Loucy (cell line): ENCODE data around the gene LRBA.

Experiments used
- H2AFZ ChIP-seq: fragments of 200-600 bp; sonication (generic); 2 replicates; pipeline ENCODE4 v1.6.0; 2016; ENCODE audit warnings: antibody characterized with exemption, mild to moderate bottlenecking, low read length, moderate library complexity
- H3F3A ChIP-seq: fragments of 200-600 bp; 2 replicates; pipeline ENCODE4 v1.6.0; 2016; ENCODE audit warnings: antibody characterized with exemption, low read depth, mild to moderate bottlenecking
- H3K27me3 ChIP-seq: fragments of 200-600 bp; sonication (generic); 2 replicates; pipeline ENCODE4 v1.6.1; 2014; ENCODE audit warnings: low read length, mild to moderate bottlenecking; ENCODE audit not compliant: insufficient read depth, poor library complexity, severe bottlenecking
- H3K36me3 ChIP-seq: fragments of 200-600 bp; sonication (generic); 2 replicates; pipeline ENCODE4 v1.6.1; 2016; ENCODE audit warnings: low read length; ENCODE audit not compliant: insufficient read depth
- H3K4me1 ChIP-seq: fragments of 200-600 bp; sonication (generic); 2 replicates; pipeline ENCODE4 v1.5.1; 2014; ENCODE audit warnings: low read length, mild to moderate bottlenecking; ENCODE audit not compliant: insufficient read depth, poor library complexity, severe bottlenecking
- H3K4me2 ChIP-seq: fragments of 200-600 bp; sonication (generic); 2 replicates; pipeline ENCODE4 v1.6.0; 2014; ENCODE audit warnings: antibody characterized with exemption, low read length, low read depth, mild to moderate bottlenecking; ENCODE audit not compliant: poor library complexity, severe bottlenecking
- H3K4me3 ChIP-seq: fragments of 200-600 bp; sonication (generic); 2 replicates; pipeline ENCODE4 v1.5.1; 2014; ENCODE audit warnings: low read length, mild to moderate bottlenecking, mixed read lengths; ENCODE audit not compliant: poor library complexity, severe bottlenecking
- H3K79me2 ChIP-seq: fragments of 200-600 bp; sonication (generic); 2 replicates; pipeline ENCODE4 v1.6.1; 2014; ENCODE audit warnings: low read length; ENCODE audit not compliant: insufficient read depth
- H3K9ac ChIP-seq: fragments of 200-600 bp; sonication (generic); 2 replicates; pipeline ENCODE4 v1.6.0; 2014; ENCODE audit warnings: mild to moderate bottlenecking, low read depth, low read length, moderate library complexity; ENCODE audit not compliant: poor library complexity, severe bottlenecking
- H3K9me2 ChIP-seq: fragments of 200-600 bp; sonication (generic); replicated peaks from 2 replicates; pipeline ENCODE4 v1.6.1; 2016; ENCODE audit warnings: low read depth, low read length, mixed read lengths
- H3K9me3 ChIP-seq: fragments of 200-600 bp; sonication (generic); 2 replicates; pipeline ENCODE4 v1.6.1; 2014; ENCODE audit warnings: mild to moderate bottlenecking, antibody characterized with exemption, low read length, low read depth; ENCODE audit not compliant: insufficient read depth
- H4K20me1 ChIP-seq: fragments of 200-600 bp; sonication (generic); 2 replicates; pipeline ENCODE4 v1.6.0; 2014; ENCODE audit warnings: antibody characterized with exemption, low read length, mild to moderate bottlenecking; ENCODE audit not compliant: insufficient read depth, poor library complexity, severe bottlenecking
- CTCF ChIP-seq: fragments of 200-600 bp; sonication (generic); conservative IDR thresholded peaks from 2 replicates; pipeline ENCODE4 v1.5.1; 2014; ENCODE audit warnings: mild to moderate bottlenecking, antibody characterized with exemption, low read length
- EZH2phosphoT487 ChIP-seq: fragments of 200-600 bp; IDR thresholded peaks from 2 replicates; pipeline ENCODE4 v1.6.1; 2018; ENCODE audit warnings: antibody characterized with exemption, mild to moderate bottlenecking, moderate library complexity, borderline replicate concordance

The LRBA gene

GRCh38 chr4:150720973-150721518 is 294.0 kb downstream of the LRBA start:
- H3K9ac ChIP-seq = no peak overlapping the region
- H3K4me2 ChIP-seq = no peak overlapping the region
- no peak overlapping the region for H3K4me3 ChIP-seq
- no peaks in the 10 kb centered on the region for H4K20me1 ChIP-seq
- peaks cover 4% of the 10 kb centered on the region; the same call in 1 of the 2 replicates for H3K9me3 ChIP-seq
- H3K9me2 ChIP-seq = no peaks in the 10 kb centered on the region
- no peaks in the 10 kb centered on the region for H3K4me1 ChIP-seq
- H3K79me2 ChIP-seq = no peaks in the 10 kb centered on the region
- no peaks in the 10 kb centered on the region for H3K27me3 ChIP-seq
- H2AFZ ChIP-seq = no peak overlapping the region
- TF ChIP-seq CTCF (no peak), EZH2phosphoT487 (no peak)
- peaks cover 12% of the 10 kb centered on the region for H3K36me3 ChIP-seq
- no peaks in the 10 kb centered on the region for H3F3A ChIP-seq

- no peaks in the 10 kb centered on the region for H3K79me2 ChIP-seq
- no peaks in the 10 kb centered on the region for H3K9me3 ChIP-seq
- no peaks in the 10 kb centered on the region for H3K9me2 ChIP-seq
- no peak overlapping the region for H3K9ac ChIP-seq
- H3F3A ChIP-seq = no peaks in the 10 kb centered on the region
- H3K36me3 ChIP-seq = no peaks in the 10 kb centered on the region
- H2AFZ ChIP-seq = no peak overlapping the region
- H3K4me3 ChIP-seq = no peak overlapping the region
- TF ChIP-seq CTCF (no peak), EZH2phosphoT487 (no peak)
- H3K4me1 ChIP-seq = no peaks in the 10 kb centered on the region
- H4K20me1 ChIP-seq = no peaks in the 10 kb centered on the region
- H3K27me3 ChIP-seq = no peaks in the 10 kb centered on the region
- no peak overlapping the region for H3K4me2 ChIP-seq
These were observed 297.1 kb downstream of the LRBA start for GRCh38 chr4:150717952-150718351.

GRCh38 chr4:150714462-150715438 is 300.3 kb downstream of the LRBA start:
- Histone ChIP-seq H3K4me3 (no peak overlapping the region), H3K36me3 (no peaks in the 10 kb centered on the region), H2AFZ (no peak overlapping the region), H3K79me2 (no peaks in the 10 kb centered on the region), H3K4me2 (no peak overlapping the region), H3K9me2 (no peaks in the 10 kb centered on the region), H3F3A (no peaks in the 10 kb centered on the region), H4K20me1 (no peaks in the 10 kb centered on the region), H3K27me3 (no peaks in the 10 kb centered on the region), H3K9me3 (no peaks in the 10 kb centered on the region), H3K9ac (no peak overlapping the region), H3K4me1 (no peaks in the 10 kb centered on the region)
- TF ChIP-seq CTCF (no peak), EZH2phosphoT487 (no peak)
